Left ventricle myocardium inferior (tissue), 1 donor: ENCODE data around the gene ATP1B2. TPM values are rescaled to one million over a fixed set of nuclear protein-coding genes. Genes with fewer than 3 reads are reported as not detected.

Source experiments
- DNase-seq: peaks from one replicate; pipeline ENCODE4 v3.0.0-alpha.2; 2020
- H3K27ac ChIP-seq: fragments of 200-600 bp; replicated peaks from 2 replicates; pipeline ENCODE4 v1.8.0; 2021
- H3K27me3 ChIP-seq: fragments of 200-600 bp; 2 replicates; pipeline ENCODE4 v1.8.0; 2021; ENCODE audit warnings: low read depth
- H3K36me3 ChIP-seq: fragments of 200-600 bp; 2 replicates; pipeline ENCODE4 v1.8.0; 2021
- H3K4me1 ChIP-seq: fragments of 200-600 bp; 2 replicates; pipeline ENCODE4 v1.8.0; 2021
- H3K4me3 ChIP-seq: fragments of 200-600 bp; 2 replicates; pipeline ENCODE4 v1.8.0; 2021; ENCODE audit warnings: mild to moderate bottlenecking, moderate library complexity
- H3K9me3 ChIP-seq: fragments of 200-600 bp; replicated peaks from 2 replicates; pipeline ENCODE4 v1.8.0; 2021
- intact Hi-C: fragments of 100-400 bp; cut with micrococcal nuclease; formaldehyde crosslinking; loops from one replicate; pipeline ENCODE4 v1.11.0; 2022
- total RNA-seq: library from RNA; stranded (reverse); fragmentation: NEBNext Ultra II Directional; extraction: Animal tissue kit (Norgen Biotek cat#: 25700); gene quantifications from one replicate; pipeline ENCODE4 v1.2.1, GENCODE V29; 2021
- TF ChIP-seq, protein P1 (sequence below): fragments of 200-600 bp; IDR thresholded peaks from 2 replicates; pipeline ENCODE4 v1.8.0; 2021; ENCODE audit warnings: antibody characterized with exemption, mild to moderate bottlenecking, borderline replicate concordance
- donor health status: DM: no; HTN: yes; CAD: no; lungs with severe emphysema.

The ATP1B2 gene
- total RNA-seq, 1 donor from 2014 or later, result 2.8 TPM

DNA sequence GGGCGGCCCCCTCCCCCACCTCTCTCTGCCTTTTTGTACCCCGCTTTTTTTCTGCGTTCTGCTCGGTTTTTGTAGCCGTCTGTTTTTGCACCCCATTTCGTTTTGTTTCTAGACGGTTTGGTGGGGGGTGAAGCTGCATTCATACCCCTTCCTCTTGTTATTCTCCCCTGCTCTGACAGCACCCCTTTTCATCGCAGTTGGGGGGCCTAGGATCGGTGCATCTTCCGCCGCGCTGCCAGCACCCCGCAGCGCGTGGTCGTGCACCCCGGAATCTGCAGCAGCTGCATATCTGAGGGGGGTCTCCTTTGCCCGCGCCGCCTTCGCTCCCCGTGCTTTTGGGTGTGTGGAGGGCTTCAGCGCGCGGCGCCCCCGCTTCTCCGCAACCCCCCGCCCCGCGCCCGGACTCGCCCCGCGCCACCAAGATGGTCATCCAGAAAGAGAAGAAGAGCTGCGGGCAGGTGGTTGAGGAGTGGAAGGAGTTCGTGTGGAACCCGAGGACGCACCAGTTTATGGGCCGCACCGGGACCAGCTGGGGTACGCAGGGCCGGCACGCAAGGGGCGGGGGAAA is 455 bp downstream of the ATP1B2 start:
- intact Hi-C loops, result no loop called here
- Histone ChIP-seq H3K27ac (peak overlapping the region; percentile 73), H3K27me3 (peaks cover 52% of the 10 kb centered on the region), H3K4me1 (peaks cover 20% of the 10 kb centered on the region), H3K36me3 (no peaks in the 10 kb centered on the region), H3K4me3 (peak overlapping the region; percentile 68), H3K9me3 (no peaks in the 10 kb centered on the region)
- DNase-seq, result no peak
- TF ChIP-seq, protein P1, sequence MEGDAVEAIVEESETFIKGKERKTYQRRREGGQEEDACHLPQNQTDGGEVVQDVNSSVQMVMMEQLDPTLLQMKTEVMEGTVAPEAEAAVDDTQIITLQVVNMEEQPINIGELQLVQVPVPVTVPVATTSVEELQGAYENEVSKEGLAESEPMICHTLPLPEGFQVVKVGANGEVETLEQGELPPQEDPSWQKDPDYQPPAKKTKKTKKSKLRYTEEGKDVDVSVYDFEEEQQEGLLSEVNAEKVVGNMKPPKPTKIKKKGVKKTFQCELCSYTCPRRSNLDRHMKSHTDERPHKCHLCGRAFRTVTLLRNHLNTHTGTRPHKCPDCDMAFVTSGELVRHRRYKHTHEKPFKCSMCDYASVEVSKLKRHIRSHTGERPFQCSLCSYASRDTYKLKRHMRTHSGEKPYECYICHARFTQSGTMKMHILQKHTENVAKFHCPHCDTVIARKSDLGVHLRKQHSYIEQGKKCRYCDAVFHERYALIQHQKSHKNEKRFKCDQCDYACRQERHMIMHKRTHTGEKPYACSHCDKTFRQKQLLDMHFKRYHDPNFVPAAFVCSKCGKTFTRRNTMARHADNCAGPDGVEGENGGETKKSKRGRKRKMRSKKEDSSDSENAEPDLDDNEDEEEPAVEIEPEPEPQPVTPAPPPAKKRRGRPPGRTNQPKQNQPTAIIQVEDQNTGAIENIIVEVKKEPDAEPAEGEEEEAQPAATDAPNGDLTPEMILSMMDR, result no peak

DNA sequence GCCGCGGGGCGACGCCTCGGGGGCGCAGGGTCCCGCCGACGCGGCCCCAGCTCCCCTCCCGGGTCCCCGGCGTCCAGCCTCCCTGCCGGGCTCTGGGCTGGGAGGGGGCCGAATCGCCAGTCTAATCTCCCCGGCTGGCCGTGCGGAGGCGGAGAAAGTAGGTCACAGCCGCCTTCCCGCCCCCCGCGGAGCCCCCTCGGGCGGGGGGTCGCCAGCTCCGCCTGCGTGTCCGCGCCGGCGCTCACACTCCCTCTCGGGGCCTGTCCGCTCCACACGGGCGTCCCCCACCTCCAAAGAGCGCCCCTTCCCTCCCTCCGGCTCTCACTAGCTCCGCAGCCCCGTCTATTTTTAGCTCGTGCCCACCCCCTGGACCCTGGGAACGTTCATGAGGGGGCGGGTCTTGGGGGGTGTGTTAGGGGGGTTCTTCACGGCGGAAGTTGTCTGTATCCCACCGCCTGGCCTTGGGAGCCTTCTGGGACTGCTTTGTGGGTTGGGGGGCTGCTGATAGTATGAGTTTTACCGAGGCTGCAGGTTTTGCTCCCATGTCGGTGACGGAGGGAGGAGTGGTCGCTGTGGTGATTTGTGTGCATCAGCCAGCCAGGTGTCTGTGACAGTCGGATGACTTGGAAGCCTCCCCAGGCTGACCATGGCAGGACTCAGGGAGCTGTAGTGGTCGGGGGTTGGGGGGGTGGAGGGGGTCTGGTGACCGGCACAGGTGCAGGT is 1.1 kb downstream of the ATP1B2 start:
- DNase-seq, result no peak
- TF ChIP-seq, protein P1, result no peak

DNA sequence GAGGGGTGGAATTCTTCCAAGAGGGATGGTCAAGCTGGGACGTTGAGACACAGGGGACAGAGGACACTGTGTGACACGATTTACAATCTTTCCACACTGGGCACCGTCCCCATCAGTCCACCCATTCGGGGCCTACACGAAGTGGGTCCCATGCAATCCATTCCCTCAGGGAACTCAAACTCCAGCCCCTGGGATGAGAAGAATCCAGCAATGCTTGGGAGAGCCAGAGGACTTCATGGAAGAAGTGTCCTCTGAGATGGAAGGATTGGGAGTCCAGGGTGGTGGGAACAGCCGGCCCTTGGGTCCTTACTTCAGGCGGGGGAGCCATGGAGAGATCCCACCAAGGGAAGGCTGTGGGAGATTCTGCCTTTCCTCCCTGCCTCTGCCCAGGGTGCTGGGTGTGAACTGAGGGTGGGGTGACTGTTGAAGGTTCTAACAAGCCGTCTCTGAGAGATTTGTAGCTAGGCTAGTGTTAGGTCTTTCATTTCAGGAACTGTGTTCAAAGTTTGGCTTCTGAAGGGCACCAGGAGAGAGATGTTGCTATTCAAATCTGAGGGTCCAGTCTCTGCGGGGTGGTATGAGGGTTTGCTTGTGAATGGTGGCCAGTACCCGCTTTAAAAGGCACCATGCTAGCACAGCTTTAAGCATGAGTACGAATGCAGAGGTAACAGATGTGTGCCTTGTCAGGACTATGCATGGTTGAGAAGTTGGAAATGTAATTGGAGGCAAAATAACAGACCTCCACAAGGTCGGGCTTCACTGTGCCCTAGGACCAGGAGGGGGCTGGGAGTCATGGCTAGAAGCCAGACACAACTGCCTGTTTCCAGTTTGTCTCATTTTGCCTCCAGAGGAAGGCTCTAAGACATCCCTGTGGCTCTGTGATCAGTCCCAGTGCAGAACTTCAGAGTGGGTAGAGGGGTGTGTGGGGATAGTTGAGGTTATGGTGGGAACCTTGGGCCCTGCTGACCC is 1.9 kb downstream of the ATP1B2 start:
- H3K4me3 ChIP-seq, result peak overlapping the region; percentile 68
- H3K9me3 ChIP-seq, result no peaks in the 10 kb centered on the region
- peaks cover 48% of the 10 kb centered on the region for H3K27me3 ChIP-seq
- DNase-seq, result no peak
- H3K36me3 ChIP-seq, result no peaks in the 10 kb centered on the region
- intact Hi-C loops, result no loop called here
- H3K27ac ChIP-seq, result peak overlapping the region; percentile 73
- TF ChIP-seq, protein P1, result no peak
- H3K4me1 ChIP-seq, result peaks cover 34% of the 10 kb centered on the region

More for the DNA sequence above, 1.1 kb downstream of the ATP1B2 start:
- intact Hi-C loops, result no loop called here
- Histone ChIP-seq H3K36me3 (no peaks in the 10 kb centered on the region), H3K27ac (peak overlapping the region; percentile 73), H3K27me3 (peaks cover 52% of the 10 kb centered on the region), H3K9me3 (no peaks in the 10 kb centered on the region), H3K4me1 (peaks cover 25% of the 10 kb centered on the region), H3K4me3 (peak overlapping the region; percentile 68)

DNA sequence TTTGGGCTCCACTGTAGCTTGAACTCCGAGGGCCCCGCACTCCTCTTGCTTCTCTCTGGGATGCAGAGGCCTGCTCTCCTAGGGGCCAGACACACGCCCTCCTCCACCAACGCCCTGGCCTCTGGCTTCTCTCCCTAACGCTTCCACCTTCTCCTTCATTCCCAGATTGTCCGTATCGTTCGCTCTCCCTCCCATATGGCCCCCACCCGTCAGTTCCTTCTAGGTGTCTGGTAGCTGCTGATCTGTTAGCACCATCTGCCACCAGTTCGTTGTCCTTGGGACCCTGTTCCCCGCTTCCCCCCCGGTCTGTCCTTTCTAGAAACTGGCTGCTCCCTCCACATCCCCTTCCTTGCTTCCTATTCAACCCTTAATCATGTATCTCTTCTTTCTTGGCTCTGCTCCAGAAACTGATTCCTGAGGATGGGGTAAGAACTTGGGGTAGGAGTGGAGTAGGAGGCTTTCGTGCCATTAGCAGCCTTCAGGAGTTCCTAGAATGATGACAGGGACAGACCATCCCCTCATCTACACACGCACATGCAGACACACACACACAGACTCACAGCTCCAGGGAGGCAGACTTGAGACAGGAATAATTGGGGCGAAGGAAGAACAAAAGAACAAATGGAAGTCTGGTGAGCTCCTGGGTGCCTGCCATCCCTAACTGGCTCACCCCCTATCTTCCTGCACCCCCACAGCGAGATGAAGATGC is 4.3 kb downstream of the ATP1B2 start:
- Histone ChIP-seq H3K4me1 (peaks cover 33% of the 10 kb centered on the region), H3K4me3 (no peak overlapping the region), H3K27me3 (peaks cover 28% of the 10 kb centered on the region), H3K36me3 (no peaks in the 10 kb centered on the region), H3K27ac (peak overlapping the region; percentile 36), H3K9me3 (no peaks in the 10 kb centered on the region)
- intact Hi-C loops, result no loop called here
- no peak for DNase-seq
- TF ChIP-seq, protein P1, result no peak

DNA sequence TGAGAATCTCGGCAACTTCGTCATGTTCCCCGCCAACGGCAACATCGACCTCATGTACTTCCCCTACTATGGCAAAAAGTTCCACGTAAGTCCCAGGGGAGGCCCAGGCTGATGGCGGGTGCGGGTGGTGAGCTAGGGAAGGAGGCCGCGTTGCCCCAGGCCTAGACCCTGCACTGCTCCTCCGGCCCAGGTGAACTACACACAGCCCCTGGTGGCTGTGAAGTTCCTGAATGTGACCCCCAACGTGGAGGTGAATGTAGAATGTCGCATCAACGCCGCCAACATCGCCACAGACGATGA is 4.8 kb downstream of the ATP1B2 start:
- Histone ChIP-seq H3K4me3 (no peak overlapping the region), H3K27me3 (peaks cover 23% of the 10 kb centered on the region), H3K27ac (peak overlapping the region; percentile 36), H3K36me3 (no peaks in the 10 kb centered on the region), H3K9me3 (no peaks in the 10 kb centered on the region), H3K4me1 (peaks cover 28% of the 10 kb centered on the region)
- TF ChIP-seq, protein P1, result no peak
- intact Hi-C loops, result no loop called here
- no peak for DNase-seq
